GM18520 (cell line): ENCODE results near the gene IMP3.
"Not testable (repeated sequence)": the region's sequence is repeated elsewhere in the genome, so short reads cannot be mapped to it uniquely, and the experiment has no call there.

ENCODE experiments used
- ATAC-seq: cut with Tn5 transposase; IDR thresholded peaks from one replicate; pipeline ENCODE4 v1.9.1; 2021; ENCODE audit not compliant: unreplicated experiment

IMP3 gene, protein sequence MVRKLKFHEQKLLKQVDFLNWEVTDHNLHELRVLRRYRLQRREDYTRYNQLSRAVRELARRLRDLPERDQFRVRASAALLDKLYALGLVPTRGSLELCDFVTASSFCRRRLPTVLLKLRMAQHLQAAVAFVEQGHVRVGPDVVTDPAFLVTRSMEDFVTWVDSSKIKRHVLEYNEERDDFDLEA

DNA sequence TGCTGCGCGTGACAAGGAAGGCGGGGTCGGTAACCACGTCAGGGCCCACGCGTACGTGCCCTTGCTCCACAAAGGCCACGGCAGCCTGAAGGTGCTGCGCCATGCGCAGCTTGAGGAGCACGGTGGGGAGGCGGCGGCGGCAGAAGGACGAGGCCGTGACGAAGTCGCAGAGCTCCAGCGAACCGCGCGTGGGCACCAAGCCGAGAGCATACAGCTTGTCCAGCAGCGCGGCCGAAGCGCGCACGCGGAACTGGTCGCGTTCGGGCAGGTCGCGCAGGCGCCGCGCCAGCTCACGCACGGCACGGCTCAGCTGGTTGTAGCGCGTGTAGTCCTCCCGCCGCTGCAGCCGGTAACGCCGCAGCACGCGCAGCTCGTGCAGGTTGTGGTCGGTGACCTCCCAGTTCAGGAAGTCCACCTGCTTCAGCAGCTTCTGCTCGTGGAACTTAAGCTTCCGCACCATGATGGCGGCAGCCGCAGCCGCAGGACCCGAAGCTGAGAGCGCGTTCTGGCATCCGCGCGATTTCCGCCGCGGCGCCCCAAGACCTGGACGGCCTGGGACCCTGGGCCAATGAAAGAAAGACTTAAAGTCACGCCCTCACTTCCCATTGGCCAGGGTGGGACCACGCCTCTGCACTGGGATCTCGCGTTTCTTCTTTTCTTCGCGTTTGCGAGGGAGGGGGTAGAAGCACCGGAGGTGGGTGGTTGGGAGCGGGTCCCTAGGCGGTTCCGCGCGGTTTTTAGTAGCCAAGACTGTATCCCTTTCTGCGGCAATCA is at the start of gene IMP3:
Gene IMP3 (minus strand): TSS at position 516 of the 774 bp plus-strand sequence. CDS start 56 bp downstream, at position 460.
- peak; percentile 93 for ATAC-seq

DNA sequence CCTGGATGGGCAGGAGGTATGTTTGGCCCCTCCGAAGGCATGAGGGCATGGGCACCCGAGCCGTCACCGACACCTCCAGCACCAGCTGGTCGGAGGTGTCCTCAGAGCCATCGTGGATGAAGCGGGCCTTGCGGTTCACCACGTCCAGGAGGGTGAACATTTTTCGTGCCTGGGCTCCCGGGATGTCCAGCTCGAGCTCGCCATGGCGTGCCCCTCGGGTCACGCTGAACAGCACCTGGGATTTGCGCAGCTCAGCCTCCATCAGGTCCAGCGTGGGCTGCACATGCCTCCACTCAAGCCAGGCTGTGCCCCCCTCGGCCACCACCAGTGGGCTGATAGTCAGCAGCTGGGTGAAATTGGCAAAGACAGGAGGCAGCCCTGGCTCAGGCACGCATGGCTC is 49.4 kb upstream of the IMP3 start:
- not testable (repeated sequence) for ATAC-seq

DNA sequence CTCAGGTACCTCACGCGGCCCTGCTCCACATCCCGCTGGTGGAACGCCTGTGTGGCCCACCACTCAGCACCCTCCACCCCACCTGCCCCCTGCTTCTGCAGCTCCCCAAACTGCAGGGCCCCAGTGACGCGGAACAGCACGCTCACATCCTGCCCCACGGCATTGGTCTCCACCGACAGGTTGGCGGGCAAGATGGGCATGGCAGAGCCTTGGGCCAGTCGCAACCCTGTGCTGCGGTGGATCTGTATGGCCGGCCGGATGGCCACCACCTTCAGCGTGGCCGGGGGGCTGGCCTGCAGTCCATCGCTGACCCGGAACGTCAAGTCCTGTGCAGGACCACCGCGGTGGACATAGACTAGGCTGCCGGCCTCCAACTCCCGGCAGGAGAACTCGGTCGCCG is 48.8 kb upstream of the IMP3 start:
- ATAC-seq: no peak

DNA sequence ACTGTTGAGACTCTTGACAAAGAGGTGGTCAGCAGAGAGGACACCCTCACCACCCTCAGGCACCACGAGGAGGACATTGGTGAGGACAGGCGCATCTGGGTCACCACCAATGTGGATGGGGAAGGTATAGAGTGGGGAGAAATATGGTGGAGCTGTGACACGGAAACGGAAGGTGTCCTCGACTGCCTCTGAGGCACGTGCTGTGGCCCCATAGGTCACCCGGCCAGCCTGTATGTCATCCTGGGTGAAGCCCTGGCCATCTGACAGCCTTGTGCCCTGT is 48.2 kb upstream of the IMP3 start:
- ATAC-seq: no peak

DNA sequence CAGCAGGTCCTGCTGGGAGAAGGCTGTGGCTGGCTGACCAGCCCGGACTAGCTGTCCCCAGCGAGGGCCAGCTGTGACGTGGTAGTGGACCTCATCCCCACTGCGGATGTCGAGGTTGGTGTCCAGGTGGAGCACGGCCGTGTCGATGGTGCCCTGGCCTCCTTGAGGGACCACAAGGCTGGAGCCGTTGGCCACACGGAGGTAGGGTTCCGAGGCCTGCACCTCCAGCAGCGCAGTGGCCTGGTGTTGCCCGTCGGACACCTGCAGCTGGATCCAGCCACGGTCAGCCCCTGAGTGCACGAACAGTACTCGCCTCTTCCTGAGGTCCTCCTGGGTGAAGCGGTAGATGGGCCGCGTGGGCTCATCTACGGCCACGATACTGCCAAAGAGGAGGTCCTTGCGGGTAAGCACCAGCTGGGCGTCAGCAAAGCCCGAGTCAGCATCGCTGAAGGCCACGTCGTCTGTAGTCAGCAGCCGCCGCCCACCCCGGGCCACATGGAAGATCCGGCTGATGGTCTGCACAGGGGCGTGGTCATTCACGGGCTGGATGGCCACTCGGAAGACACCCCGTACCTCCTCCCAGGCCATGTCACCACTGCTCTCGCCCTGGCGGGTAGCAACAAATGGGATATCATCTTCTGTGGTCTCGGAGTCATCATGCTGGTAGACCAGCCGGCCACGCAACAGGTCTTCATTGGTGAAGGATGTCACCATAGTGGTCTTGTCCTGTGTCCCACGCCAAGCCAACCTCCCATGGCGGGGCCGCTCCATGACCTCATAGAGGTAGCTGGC is 47.7 kb upstream of the IMP3 start:
- no peak for ATAC-seq

DNA sequence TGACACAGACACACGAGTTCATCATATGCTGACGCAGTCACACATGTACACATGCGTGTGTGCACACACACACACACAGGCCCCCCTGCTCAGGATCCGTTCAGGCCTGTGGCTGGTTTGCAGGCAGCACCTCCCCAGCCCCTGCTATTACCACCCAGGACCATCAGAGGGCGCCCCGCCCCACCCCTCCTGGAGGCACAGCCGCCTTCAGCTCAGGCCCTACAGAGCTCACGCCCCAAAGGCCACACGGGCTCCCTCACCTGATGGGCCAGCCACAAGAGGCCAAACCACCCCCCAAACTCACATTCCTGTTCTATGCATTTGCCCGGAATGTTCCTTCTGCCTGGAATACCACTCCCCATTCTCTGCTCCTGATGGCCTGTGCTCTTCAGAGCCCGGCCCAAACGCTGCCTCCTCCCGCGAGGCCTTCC is 46.2 kb upstream of the IMP3 start:
- ATAC-seq: not testable (repeated sequence)

DNA sequence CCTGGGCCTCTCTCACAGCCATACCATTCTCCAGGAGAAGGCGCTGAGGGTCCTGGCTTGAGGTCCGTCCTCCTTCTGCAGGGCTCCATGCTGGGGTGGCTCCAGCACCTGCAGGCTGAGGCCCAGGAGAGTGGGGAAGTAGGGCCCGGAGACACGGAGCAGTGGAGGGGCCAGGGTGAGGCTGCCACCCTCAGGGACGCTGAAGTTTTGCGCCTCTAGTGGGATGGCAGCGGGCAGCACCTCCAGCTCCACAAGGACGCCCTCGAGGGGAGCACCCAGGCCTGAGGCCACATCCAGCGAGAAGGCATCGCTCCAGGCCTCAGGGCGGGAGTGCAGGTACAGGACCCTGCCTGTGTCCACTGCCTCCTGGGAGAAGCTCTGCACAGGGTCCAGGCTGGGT is 45.2 kb upstream of the IMP3 start:
- no peak for ATAC-seq

DNA sequence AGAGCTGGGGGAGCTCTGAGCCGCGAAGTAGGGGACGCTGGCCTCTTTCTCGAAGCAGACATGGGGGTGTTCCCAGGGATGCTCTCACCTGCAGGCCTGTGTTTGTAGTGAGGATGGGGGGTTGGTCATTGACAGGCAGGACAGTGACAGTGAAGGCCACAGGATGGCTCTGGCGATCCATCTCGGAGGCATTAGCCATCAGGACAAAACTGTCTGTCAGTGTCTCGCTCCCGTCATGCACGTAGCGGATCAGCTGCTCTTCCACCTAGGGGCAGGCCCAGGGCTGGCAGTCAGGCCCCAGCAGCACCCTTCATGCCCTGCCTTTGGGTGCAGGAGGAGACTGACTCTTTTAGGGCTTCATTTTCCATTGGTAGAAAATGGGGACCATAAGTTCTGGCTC is 44.6 kb upstream of the IMP3 start:
- no peak for ATAC-seq

DNA sequence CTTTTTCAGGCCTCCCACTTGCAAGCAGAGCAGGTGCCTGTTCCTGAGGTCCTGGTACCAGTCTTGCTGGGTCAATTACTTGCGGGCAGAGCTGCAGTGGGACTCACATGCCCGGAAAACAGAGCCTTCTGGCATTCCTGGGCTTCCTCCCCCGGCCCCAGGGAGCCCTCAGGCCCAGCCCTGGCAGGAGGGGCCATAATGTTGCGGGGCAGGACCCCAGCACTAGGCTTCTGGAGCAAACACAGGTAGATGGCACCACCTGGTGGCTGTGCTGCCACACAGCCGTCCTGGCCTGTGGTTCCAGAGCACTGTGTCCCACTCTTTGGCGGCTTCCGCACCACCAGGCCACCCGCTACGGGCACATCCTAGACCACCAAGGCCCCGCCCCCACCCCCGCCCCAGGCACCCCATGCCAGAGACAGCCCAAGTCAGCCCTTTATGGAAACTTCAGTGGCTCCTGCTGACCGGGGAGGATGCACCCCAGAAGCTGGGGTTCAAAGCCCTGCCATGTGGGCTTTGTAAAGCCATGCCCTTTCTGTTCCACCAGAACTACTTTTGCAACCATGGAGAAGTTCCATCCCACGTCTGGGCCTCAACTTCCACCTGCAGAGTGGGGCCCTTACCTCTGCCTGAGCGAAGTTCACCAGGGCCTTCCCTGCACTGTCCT is 43.8 kb upstream of the IMP3 start:
- not testable (repeated sequence) for ATAC-seq

DNA sequence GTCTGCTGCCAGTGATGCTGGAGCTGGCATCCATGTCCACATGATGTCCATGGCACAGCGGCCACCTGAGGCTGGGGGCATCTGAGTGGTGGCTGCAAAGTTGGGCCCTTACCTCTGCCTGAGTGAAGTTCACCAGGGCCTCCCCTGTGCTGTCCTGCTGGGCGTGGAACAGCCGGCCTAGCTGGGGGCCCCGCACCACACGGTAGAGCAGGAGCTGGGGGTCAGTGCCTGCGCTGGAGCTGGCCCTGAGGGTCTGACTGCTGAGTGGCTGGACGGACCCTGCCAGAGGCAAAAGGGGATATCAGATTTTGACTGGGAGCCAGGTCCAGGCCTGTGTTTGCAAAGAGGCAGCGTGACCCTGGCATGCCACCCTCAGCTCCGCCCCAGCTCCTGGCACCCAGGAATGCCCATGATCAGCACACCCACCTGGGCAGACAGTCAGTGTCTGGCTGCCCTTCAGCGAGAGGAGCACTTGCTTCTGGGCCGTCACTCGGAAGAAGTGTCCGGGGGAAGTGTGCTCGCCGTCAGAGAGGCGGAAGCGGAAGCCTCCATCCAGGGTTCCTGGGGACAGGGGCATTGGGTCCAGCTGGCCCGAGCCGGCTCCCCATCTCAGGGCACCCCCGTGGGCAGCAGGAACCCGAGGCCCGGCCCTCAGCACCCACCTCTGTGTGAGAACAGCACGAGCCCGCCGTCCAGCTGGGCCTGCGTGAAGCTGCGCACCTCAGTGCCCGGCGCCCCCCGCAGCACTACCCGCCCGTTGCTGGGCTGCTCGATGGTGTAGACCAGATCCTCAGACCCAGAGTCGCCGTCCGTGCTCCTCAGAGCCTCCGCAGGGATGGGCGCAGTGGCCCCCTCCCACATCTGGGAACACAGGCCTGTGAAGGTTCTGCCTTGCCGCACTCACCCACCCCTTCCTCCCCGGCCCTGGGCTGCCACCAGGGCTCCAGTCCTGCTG is 42.4 kb upstream of the IMP3 start:
- ATAC-seq: no peak

DNA sequence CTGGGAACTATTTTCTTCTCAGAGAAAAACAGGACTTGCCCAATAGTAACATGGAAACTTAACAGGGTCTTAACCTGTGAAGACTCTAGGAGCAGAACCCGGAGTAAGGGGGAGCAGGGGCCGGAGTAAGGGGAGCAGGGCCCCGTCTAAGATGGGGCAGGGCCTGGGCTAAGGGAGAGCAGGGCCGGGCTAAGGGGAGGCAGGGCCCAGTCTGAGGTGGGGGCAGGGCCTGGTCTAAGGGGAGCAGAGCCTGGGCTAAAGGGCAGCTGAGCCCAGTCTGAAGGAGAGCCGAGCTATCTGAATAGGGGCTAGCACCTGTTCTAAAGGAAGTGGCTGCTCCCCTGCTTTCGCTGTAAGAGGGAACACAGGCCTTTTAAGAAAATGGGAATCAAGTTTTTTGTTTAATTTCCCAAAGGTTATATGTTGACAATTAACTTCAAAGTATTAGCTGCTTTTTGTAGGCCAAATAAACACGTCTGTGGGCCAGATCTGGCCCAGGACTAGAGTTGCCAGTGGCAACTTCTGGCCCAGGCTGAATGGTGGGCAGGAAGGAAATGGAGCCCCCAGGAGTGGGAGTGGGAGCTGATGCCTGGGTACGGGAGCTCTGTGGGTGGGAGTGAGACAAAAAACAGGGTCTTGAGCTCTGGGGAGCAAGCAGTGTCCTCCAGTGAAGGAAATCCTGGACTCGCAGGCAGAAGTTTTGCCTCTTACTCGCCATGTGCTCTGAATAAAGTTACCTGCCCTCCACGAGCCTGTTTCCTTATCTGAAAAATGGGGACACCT is 40.2 kb upstream of the IMP3 start:
- no peak for ATAC-seq

DNA sequence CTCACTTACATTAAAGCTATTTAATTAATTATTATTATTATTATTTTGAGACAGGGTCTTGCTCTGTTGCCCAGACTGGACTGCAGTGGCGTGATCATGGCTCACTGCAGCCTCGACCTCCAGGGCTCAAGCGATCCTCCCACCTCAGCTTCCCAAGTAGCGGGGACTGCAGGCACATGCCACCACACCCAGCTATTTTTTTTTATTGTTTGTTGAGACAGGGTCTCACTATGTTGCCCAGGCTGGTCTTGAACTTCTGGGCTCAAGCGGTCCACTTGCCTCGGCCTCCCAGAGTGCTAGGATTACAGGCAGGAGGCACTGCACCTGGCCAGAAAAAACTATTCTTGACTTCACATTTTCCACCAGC is 38.3 kb upstream of the IMP3 start:
- not testable (repeated sequence) for ATAC-seq

DNA sequence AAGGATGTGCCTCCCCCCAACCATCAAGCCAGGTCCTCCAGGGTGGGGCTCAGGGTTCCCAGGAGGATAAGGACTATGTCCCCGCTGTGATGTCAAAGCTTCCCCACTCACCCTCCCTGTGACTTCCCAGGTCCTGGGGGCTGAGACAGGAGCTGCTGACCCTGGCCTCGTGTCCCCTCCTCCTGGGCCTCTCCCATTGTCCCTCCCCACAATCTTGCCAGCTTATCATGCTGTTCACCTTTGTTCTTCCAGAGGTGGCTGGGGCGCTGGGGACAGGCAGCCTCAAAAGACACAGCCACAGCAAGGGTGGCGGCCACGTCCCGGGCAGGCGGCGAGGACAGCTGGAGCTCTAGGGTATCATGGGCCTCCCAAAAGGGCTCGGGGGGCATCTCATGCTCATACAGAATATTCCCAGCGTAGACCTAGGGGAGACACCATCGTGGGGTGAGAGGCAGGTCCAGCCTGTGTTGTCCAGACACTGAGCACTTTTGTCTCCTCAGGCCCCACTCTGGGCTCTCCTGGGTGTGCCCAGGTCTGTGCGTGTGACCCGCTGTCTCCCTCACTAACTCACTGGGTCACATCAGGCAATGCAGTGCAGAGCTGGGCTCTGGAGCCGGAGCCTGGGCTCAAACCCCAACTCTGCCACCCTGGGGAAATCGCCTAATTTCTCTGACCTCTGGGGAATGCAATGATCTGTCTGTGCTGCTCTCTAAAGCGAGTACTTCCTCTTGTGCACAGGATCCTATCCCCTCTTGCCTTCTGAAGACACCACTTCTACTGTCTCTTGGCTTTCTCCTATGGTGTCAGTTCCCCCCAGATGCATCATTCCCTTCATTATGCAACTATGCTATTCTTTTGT is 37.7 kb upstream of the IMP3 start:
- no peak for ATAC-seq

DNA sequence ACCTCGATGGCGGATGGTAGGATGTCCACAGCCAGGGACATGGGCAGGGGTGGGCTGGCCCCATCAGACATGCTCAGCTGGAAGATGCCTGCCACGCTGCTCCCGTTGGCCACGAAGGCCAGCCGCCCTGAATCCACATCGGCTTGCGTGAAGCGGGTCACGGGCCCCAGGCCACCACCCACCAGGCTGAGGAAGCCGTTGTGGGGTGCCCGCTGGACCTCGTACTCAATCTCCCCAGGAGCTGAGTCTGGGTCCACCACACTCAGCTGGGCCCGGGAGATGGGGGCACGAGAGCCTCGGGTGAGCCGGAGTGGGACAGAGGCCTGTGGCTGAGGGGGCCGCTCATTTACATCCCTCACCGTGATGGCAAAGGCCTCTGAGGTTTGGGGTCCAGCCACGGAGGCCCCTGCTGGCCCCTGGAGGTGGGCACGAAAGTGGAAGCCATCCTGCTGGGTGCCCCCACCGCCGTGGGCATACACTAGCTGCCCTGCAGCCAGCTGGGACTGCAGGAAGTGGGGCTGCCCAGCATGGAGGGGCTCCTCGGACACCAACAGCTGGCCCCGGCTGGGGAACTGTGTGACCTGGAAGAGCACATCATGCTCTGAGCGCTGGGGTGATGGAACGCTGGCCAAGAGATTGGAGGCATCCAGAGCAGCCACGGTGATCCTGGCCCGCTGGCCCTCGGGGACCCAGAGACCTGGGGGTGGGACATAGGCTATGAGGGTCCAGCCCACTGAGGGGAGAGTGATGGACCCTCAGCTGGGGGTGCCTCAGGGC is 36.9 kb upstream of the IMP3 start:
- ATAC-seq: no peak

DNA sequence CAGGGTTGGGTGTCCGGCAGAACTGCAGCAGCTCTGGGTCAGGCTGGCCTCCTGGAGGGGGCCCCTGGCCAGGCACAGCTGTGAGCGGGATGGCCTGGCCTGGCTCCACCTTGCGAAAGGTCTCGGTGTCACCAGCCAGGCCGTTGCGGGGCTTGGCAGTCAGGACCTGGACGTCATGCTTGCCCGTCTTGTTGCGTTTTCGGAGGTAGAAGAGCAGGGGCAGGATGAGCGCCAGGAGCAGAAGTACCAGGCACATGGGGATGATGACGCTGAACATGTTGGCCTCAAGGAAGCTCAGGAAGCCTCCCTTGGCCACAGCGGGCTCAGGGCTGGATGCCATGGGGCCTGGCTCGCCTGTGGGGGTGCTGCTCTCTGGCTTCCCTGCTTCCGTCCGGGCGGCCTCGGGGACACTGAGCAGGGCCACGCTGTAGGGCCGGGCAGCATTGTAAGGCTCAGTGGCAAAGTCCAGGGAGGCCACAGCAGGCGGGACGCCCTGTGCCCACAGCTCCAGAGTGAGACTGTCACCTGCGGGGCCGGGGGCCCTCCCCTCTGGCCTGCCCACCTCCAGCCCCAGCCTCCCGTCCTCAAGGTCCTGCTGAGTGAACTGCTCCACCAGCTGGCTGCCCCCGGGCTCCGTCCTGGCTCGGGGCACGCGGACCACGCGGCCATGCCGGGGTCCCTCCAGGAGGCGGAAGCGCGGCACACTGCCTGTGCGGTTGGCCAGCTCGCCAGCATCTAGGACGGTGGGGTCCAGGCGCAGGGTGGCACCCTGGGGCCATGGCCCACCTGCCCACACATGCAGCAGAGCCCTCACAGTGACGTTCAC is 35.8 kb upstream of the IMP3 start:
- no peak for ATAC-seq

DNA sequence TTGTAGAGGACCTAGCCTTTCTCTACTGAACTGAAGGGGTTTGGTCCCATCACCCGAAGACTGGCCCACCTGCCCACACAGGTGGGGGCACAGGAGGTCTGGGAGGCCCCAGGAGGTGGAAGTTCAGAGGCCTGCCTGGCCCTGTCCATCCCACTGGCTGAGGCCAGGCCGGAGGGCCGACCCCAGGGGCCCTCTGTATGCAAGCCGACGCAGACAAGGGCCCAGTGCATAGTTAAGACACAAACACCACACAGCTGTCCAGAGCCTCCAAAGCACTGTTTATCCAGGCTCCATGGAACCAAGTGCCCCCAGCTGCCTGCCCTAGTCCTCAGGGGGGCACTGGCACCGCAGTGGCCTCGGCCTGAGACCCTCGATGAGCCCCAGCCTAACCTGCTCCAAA is 34.3 kb upstream of the IMP3 start:
- ATAC-seq: no peak
